GM21723 (cell line): ENCODE results near the gene FMNL3.

Source experiments
- ATAC-seq: cut with Tn5 transposase; IDR thresholded peaks from one replicate; pipeline ENCODE4 v1.9.1; 2021; ENCODE audit warnings: mild to moderate bottlenecking, moderate library complexity; ENCODE audit not compliant: unreplicated experiment

The FMNL3 gene

DNA sequence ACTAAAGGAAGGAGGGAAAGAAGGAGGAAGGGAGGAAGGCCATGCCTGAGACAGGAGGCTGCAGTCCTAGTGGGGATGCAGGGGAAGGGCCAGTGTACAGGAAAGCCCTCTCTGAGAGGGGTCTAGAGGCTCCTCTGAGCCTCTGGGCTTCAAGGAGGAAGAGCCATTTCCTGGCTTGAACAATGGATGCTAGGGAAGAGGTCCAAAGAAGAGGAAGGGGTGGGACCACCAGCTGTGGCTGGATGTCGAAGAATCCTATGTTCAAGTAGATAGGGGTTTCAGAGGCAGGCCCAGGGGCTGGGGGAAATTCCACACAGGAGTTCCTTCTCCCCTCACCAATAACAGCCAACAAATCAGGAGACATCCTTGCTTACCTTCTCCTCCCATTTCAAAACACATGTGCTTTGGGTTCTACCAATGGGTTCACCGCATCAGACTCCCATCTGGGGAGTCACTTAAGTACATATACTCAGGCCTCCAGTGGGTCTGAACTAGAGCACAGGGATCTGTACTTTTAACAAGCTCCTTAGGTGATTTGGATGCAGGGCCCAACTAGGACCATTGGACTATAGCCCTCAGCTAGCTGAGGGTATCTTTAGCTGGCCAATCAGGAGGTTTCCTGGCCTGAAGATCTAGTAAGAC lies 51.5 kb downstream of the FMNL3 start:
- no peak for ATAC-seq

DNA sequence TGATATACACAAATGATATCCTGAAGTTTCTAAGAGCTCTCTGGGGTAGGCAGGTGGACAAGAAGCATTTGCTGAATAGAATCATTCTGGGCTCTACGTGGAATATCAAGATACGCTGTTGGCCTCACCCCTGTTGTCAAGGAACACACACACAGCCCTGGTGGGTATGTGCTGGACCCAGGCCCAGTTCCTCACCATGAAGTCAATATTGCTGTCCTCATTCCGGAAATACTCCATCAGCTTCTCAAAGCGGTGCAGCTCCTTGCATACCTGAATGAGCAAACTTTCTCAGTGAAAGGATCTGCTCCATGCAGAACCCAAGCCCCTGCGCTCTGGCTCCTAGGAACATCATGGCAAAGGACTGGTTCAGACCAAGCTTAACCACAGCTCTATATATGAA lies 52.5 kb downstream of the FMNL3 start:
- no peak for ATAC-seq

DNA sequence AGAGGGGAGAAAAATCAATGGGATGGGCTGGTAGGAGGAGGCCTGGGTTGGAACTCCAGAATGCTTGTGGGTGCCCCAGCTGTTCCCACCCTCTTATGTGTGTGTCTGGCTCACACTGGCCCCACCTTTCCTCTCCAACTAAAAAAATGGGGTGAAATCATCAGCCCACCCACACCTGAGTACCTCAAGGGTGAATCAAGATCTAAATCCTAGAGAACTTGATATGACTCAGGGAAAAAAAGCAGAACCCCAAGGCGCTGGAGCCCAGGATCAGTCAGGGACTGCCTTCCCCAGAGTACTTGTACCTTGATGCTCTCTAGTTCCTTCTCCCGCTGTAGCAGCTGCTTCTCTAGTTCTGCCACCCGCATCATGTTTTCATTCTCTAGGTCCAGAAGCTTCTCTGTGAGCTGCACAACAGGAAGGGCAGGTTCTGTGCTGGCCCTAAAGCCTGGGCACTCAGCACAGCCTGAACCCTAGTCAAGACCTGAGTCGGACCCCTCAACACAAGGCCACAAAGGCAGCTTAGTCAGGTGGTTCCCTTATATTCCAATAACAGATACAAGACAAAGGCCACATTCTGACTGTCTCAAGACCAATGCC lies 54.2 kb downstream of the FMNL3 start:
- ATAC-seq, result no peak

DNA sequence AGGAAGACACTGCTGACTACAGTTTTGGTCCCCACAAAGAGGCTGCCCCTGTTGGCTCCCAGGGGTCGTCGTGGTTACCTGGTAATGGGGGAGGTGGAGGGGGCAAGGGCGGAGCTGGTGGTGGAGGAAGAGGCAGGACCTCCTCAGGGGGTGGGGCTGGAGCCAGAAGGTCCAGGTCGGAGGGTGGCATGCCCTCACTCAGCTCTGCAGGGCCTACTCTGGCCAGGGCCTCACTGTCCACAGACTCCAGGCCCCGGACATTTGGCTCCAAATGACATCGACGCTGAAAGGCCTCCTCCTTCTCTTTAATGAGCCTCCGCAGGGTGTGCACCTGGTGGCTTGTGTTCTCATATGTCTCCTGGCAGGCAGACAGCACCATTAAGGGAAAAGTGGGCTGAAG lies 55.4 kb downstream of the FMNL3 start:
- ATAC-seq, result no peak

DNA sequence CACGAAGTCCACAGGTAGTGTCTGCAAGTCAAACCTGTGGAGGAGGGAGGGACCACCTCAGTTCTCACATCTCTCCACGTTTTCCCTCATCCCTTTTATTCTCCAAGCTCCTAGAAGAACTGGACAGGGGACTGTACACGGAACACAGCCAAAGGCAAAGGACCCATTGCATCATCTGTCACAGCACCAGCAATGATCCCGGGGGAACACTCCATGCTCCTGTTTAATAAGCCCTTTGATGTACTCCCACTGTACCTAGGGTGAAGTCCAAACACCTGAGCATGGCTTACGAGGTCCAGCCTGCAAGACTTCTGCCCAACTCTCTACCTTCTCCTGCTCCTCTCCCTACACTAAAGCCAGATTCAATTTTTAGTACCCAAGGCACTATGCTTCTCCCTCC lies 57.3 kb downstream of the FMNL3 start:
- no peak for ATAC-seq

- no peak for ATAC-seq
Measured at GRCh38 chr12:49649445-49649844, 57.8 kb downstream of the FMNL3 start.

DNA sequence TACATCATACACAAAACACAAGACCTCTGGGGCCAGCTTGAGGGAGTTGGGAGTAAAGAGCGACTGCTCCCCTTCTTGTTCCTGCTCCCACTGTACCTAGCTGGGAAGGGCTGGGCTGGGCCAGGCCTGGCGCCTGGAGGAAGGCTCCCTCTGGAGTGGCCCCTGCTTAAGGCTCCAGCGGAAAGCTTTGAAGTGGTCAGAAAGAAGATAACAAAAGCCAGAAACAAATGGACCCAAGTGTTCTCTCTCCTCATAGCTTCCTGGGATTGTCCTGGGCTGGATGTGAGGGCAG lies 58.5 kb downstream of the FMNL3 start:
- no peak for ATAC-seq

DNA sequence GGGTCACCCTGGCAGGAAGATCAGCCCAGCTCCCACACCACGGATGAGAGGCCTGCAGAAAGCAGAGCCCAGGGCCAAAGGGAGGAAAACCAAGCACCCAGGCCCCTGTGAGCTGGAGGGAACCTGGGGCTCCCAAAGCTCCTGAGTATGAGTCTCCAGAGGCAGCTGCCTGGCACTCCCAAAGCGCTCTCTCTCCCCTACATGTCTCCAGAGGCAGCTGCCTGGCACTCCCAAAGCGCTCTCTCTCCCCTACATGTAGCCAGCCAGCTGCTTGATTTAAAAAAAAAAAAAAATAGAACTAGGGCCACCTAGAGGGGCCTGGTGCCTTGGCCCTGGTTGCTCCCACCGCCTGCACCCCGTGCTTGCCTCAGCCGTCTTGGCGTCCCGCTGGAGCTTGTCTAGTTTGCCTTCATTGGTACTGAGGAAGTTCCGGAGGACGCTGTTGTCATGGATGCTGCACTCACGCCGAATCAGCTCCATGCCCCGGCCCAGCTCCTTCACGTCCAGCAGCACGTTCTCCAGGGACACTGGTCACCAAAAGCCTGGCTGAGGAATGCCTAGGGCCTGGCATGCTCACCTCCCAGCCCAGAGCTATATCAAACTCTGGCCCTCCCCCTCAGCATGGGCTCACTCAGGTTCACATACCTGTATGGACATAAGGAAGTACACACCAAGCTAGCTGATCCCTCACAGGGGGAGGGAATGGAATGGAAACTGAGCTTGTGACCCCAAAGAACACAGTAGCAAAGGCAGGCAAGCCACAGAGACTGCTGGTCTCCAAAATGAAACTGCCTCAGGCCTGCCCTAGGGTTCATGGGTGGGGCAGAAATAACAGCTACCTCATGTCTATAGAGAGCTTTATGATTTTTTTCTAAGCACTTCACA lies 59.1 kb downstream of the FMNL3 start:
- ATAC-seq, result no peak

- no peak for ATAC-seq
Measured at GRCh38 chr12:49646871-49647654, 60.1 kb downstream of the FMNL3 start.

- ATAC-seq, result no peak
Measured at GRCh38 chr12:49646331-49646830, 60.8 kb downstream of the FMNL3 start.

DNA sequence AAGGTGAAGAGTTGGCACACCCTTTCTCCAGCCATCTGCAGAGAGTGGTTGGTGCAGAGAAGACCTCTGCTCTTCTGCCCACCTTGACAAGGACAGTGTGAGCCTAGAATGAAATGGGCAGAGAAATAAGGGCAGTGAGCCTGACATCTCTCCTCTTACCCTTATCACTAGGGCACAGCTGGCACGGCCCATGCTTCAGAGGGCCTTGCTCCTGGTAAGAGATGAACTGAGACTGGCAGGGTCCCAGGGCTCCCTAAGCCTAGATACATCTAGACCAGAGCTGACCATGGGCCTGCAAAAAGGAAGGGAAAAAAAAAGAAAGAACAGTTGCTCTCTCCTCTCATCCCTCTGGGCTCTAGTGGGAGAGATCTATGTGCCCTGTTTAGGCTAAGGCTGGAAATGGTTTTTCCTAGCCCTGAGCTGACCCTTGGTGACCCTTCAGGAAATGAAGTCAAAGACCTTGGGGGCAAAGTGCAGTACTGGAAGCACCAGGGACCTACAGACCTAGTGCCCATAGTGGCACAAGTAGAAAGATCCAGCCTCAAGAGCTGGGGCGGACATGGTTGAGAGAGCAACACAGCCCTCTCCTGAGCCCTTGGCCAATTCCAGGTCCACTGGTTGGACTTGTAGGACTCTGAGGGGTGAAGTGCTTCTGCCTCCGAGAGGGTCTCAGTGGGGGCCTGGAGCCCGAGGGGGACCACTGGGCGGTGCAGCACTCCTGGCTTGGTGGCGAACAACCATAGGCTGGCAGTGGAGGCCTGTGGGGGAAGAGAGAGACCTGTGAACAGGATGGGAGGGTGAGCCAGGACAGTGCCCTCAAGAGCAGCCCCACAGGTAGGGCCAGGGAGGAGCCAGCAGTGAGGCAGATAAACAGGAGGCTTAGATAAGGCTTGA lies 61.8 kb downstream of the FMNL3 start:
- no peak for ATAC-seq

GRCh38 chr12:49644620-49644994 lies 62.6 kb downstream of the FMNL3 start:
- ATAC-seq, result peak; percentile 53

DNA sequence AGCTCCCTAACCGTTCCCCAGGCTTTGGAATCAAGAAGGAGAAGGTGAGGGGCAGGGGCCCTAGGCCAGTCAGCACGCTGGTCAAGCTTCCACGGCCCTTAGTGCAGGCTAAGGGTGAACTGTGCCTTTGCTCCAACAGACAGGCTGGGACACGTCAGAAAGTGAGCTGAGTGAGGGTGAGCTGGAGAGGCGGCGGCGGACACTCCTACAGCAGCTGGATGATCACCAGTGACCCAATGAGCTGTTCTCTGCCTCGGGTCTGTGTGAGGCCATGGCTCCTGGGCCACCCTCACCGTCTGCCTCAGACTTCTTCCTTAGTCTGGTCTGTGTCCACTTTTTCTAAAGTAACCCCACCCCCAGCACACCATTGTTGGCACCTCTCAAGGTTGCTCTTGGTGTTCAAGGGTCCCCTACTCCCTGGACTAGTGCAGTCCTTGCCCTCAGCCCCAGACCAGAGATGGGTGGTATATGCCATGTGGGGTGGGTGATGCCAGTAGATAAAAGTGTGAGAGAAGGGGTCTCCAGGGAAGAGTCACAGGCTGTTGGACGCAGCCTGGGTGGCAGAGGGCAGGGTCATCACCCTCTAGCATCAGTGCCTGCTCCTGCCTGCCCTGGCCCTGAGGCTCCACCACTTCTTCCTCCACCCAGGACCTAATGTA lies 63.1 kb downstream of the FMNL3 start:
- ATAC-seq, result no peak

GRCh38 chr12:49643135-49643534 lies 64.1 kb downstream of the FMNL3 start:
- no peak for ATAC-seq

DNA sequence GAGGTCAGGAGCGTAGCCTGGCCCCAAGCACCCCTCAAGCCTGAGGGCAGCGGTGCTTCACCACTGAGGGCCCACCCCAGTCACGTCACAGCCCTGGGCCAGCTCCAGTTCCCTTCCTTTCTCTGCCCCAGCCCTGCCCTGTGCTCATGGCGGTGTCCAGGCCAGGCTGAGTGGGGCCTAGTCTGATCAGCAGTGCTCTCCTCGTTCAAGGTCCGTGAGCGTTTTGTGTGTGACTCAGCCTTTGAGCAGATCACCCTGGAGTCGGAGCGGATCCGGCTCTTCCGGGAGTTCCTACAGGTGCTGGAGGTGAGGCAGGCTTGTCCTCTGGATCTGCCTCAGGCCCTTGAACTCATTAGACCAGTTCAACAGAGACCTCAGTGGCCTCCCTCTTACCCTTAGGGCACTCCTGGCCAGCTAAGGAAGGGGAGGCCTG lies 64.8 kb downstream of the FMNL3 start:
- ATAC-seq, result no peak

- ATAC-seq, result no peak
Measured at GRCh38 chr12:49641748-49642369, 65.3 kb downstream of the FMNL3 start.

GRCh38 chr12:49636979-49637755 lies 70.0 kb downstream of the FMNL3 start:
- ATAC-seq, result no peak

DNA sequence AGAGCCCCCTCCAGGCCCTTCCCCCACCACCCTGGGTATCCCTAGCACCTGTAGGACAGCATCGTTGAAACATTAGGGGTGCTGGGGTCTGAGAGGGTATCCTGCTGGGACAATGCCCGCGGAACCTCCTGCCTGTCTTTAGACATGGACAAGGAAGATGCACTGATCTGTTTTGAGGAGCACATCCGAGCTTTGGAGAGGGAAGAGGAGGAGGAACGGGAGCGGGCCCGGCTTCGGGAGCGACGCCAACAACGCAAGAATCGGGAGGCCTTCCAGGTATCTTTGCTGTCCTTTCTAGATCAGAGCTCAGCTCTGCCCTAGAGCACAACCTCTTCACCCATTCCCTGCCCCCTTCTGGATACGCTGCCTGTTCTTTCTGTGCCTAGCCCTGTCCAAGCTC lies 70.6 kb downstream of the FMNL3 start:
- no peak for ATAC-seq

- no peak for ATAC-seq
Measured at GRCh38 chr12:49635656-49636055, 71.5 kb downstream of the FMNL3 start.
